DND-41 (cell line): ENCODE measurements around the gene COL6A2.

Experiments
- ATAC-seq: fragments of 200-7000 bp; cut with Tn5 transposase; 3 replicates; pipeline ENCODE4 v1.9.1; 2021; ENCODE audit warnings: low read depth; ENCODE audit not compliant: insufficient read depth
- DNase-seq: peaks from one replicate; pipeline ENCODE4 v3.0.0-alpha.2; 2020
- H2AFZ ChIP-seq: 2 replicates; pipeline ENCODE4 v1.6.0; 2012; ENCODE audit warnings: low read depth, low read length
- H3K27ac ChIP-seq: 2 replicates; pipeline ENCODE4 v1.5.1; 2012; ENCODE audit warnings: low read length, inconsistent platforms
- H3K27me3 ChIP-seq: fragments of 200-600 bp; sonication (generic); 2 replicates; pipeline ENCODE4 v1.6.0; 2012; ENCODE audit warnings: low read length, mild to moderate bottlenecking, inconsistent platforms; ENCODE audit not compliant: insufficient read depth, poor library complexity
- H3K36me3 ChIP-seq: 2 replicates; pipeline ENCODE4 v1.5.1; 2012; ENCODE audit warnings: low read length, inconsistent platforms; ENCODE audit not compliant: insufficient read depth
- H3K4me1 ChIP-seq: 2 replicates; pipeline ENCODE4 v1.5.1; 2012; ENCODE audit warnings: mild to moderate bottlenecking, low read length; ENCODE audit not compliant: insufficient read depth
- H3K4me2 ChIP-seq: 2 replicates; pipeline ENCODE4 v1.6.0; 2012; ENCODE audit warnings: mild to moderate bottlenecking, moderate library complexity, low read length, inconsistent platforms; ENCODE audit not compliant: insufficient read depth
- H3K4me3 ChIP-seq, 2 experiments: fragments of 200-600 bp in 1 of 2; shearing (Covaris generic) in 1 of 2; 2 replicates each; pipeline ENCODE4 v1.5.1; 2012 to 2016; ENCODE audit warnings: inconsistent platforms in 2 of 2, low read length in 2 of 2, mild to moderate bottlenecking in 2 of 2, low read depth in 1 of 2, moderate library complexity in 1 of 2
- H3K79me2 ChIP-seq: 2 replicates; pipeline ENCODE4 v1.6.0; 2012; ENCODE audit warnings: low read length, inconsistent platforms; ENCODE audit not compliant: insufficient read depth
- H3K9ac ChIP-seq: 2 replicates; pipeline ENCODE4 v1.6.0; 2012; ENCODE audit warnings: low read depth, mild to moderate bottlenecking, inconsistent platforms, low read length, moderate library complexity
- H3K9me3 ChIP-seq: 2 replicates; pipeline ENCODE4 v1.5.1; 2012; ENCODE audit warnings: low read length, moderate library complexity, mild to moderate bottlenecking, inconsistent platforms; ENCODE audit not compliant: insufficient read depth, severe bottlenecking
- H4K20me1 ChIP-seq: 2 replicates; pipeline ENCODE4 v1.6.0; 2012; ENCODE audit warnings: low read length; ENCODE audit not compliant: insufficient read depth
- EZH2 ChIP-seq: IDR thresholded peaks from 3 replicates; pipeline ENCODE4 v1.6.1; 2012; ENCODE audit warnings: borderline replicate concordance, low read depth, mild to moderate bottlenecking, moderate library complexity, low read length, inconsistent platforms; ENCODE audit not compliant: severe bottlenecking
- TF ChIP-seq, protein P1 (sequence below): IDR thresholded peaks from 2 replicates; pipeline ENCODE4 v1.5.1; 2012; ENCODE audit warnings: borderline replicate concordance, low read length, moderate library complexity, mild to moderate bottlenecking; ENCODE audit not compliant: poor library complexity, severe bottlenecking; ENCODE audit errors: extremely low read depth

The COL6A2 gene

DNA sequence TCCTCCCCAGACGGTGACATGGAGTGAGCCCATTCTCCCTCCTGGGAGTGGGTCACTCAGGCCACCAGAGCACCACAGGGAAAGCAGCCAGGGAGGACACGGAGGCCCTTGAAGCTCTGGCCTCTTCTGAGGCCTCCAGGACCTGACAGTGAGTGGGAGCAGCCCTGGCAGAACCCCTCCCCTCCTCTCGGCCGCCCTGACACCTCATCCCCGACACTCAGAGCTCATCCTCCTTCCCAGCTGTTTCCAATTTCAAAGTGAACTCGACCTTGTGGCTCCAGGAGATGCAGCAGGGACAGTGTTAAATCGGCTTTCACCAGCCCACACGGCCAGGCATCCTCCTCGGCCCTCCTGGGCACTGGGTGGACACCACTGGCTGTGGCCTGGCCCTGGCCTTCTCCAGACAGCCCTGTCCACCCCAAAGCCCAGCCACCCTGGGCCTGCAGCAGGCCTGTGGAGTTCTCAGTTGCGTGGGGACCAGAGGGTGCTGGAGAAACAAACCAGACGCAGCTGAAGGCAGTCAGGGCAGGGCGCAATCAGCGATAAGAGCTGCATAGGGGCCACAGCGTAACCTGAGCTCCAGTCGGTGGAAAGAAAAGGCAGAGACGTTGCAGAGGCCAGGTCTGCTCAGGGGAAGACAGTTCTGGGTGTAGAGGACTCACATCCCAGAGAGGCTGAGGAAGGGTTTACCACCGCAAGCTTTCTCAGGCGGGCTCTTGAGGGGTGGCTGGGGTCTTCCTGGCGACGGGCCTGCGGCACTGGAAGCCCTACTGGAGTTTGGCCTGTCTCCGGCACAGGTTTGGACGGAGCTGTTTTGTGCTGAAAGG, 30.4 kb downstream of the COL6A2 start:
- no peak overlapping the region for H3K27ac ChIP-seq
- ATAC-seq (no peak), DNase-seq (no peak)
- no peak overlapping the region for H3K9ac ChIP-seq
- H4K20me1 ChIP-seq = peaks cover 10% of the 10 kb centered on the region; the same call in 1 of the 2 replicates
- no peaks in the 10 kb centered on the region for H3K4me1 ChIP-seq
- H2AFZ ChIP-seq = no peak overlapping the region
- no peaks in the 10 kb centered on the region for H3K9me3 ChIP-seq
- H3K4me2 ChIP-seq = no peak overlapping the region
- TF ChIP-seq, protein P1, sequence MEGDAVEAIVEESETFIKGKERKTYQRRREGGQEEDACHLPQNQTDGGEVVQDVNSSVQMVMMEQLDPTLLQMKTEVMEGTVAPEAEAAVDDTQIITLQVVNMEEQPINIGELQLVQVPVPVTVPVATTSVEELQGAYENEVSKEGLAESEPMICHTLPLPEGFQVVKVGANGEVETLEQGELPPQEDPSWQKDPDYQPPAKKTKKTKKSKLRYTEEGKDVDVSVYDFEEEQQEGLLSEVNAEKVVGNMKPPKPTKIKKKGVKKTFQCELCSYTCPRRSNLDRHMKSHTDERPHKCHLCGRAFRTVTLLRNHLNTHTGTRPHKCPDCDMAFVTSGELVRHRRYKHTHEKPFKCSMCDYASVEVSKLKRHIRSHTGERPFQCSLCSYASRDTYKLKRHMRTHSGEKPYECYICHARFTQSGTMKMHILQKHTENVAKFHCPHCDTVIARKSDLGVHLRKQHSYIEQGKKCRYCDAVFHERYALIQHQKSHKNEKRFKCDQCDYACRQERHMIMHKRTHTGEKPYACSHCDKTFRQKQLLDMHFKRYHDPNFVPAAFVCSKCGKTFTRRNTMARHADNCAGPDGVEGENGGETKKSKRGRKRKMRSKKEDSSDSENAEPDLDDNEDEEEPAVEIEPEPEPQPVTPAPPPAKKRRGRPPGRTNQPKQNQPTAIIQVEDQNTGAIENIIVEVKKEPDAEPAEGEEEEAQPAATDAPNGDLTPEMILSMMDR = no peak
- TF ChIP-seq EZH2 = no peak
- no peaks in the 10 kb centered on the region for H3K36me3 ChIP-seq
- no peaks in the 10 kb centered on the region for H3K79me2 ChIP-seq
- no peaks in the 10 kb centered on the region for H3K27me3 ChIP-seq
- no peak overlapping the region for H3K4me3 ChIP-seq

DNA sequence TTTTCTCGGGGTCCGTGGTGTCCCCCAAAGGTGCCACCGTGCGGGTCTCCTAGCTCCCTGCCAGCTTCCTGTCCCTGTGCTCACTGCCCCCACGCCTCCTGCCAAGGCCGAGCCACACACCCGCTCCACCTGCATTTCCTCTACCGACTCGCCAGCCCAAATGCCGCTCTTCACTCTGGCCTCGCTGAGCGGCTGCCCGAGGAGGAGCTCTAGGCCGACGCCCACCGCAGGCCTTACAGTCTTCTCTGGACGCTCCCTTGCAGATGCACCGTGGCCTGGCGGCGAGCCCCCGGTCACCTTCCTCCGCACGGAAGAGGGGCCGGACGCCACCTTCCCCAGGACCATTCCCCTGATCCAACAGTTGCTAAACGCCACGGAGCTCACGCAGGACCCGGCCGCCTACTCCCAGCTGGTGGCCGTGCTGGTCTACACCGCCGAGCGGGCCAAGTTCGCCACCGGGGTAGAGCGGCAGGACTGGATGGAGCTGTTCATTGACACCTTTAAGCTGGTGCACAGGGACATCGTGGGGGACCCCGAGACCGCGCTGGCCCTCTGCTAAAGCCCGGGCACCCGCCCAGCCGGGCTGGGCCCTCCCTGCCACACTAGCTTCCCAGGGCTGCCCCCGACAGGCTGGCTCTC, 31.1 kb downstream of the COL6A2 start:
- ATAC-seq (no peak), DNase-seq (no peak)
- H4K20me1 ChIP-seq = peaks cover 10% of the 10 kb centered on the region; the same call in 1 of the 2 replicates
- H3K4me1 ChIP-seq = no peaks in the 10 kb centered on the region
- H3K36me3 ChIP-seq = no peaks in the 10 kb centered on the region
- H3K27me3 ChIP-seq = no peaks in the 10 kb centered on the region
- H3K4me2 ChIP-seq = no peak overlapping the region
- no peak overlapping the region for H3K9ac ChIP-seq
- no peaks in the 10 kb centered on the region for H3K9me3 ChIP-seq
- no peak overlapping the region for H3K4me3 ChIP-seq
- no peaks in the 10 kb centered on the region for H3K79me2 ChIP-seq
- TF ChIP-seq, protein P1 = no peak
- no peak for TF ChIP-seq EZH2
- no peak overlapping the region for H2AFZ ChIP-seq
- H3K27ac ChIP-seq = no peak overlapping the region

DNA sequence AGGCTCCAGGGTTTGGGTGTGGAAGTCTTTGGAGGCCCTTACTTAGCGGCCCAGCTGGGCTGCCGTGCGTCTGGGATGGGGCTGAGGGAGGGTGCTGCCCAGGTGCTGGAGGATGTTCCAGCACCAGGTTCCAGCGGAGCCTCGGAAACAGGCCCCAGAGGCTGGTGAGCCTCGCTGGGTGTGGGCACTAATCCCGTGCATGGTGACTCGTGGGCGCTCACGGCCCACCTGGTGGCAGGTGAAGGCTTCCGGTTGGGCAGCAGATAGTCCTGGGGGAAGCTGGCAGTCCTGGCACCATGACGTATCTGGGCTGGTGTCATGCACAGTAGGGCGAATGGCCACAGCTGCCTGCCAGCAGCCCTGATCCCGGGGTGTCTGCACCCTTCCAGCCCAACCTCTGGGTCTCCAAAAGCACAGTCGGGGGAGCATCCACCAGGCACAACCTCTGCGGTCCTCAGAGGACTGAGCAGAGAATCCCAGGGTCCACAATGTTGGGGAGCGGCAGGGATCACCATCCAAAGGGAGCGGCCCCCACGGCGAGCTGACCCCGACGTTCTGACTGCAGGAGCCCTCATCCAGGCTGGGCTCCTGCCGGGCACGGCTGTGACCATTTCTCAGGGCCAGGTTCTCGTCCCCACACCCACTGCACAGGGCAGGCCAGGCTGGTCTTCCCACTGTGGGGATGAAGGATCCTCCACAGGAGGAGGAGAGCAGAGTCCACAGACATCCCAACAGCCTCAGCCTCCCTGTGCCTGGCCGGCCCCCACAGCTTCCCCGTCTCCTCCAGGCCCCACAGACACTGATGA, 32.1 kb downstream of the COL6A2 start:
- Histone ChIP-seq H3K79me2 (no peaks in the 10 kb centered on the region), H3K9ac (no peak overlapping the region), H2AFZ (no peak overlapping the region), H3K4me1 (no peaks in the 10 kb centered on the region), H3K27ac (no peak overlapping the region), H3K4me3 (no peak overlapping the region), H4K20me1 (peaks cover 10% of the 10 kb centered on the region; the same call in 1 of the 2 replicates), H3K4me2 (no peak overlapping the region), H3K27me3 (no peaks in the 10 kb centered on the region), H3K36me3 (no peaks in the 10 kb centered on the region), H3K9me3 (no peaks in the 10 kb centered on the region)
- DNase-seq (no peak), ATAC-seq (no peak)
- TF ChIP-seq EZH2 = no peak
- TF ChIP-seq, protein P1 = no peak
